ENCODE measurements around the gene SLC25A14. TPM values are rescaled to one million over a fixed set of nuclear protein-coding genes. Genes with fewer than 3 reads are reported as not detected.
"Not testable (repeated sequence)": the region's sequence is repeated elsewhere in the genome, so short reads cannot be mapped to it uniquely, and the experiment has no call there.

Gene SLC25A14
- total and polyA plus RNA-seq, 2 experiments from 2014 or later = 11.9 to 34.8 TPM

DNA sequence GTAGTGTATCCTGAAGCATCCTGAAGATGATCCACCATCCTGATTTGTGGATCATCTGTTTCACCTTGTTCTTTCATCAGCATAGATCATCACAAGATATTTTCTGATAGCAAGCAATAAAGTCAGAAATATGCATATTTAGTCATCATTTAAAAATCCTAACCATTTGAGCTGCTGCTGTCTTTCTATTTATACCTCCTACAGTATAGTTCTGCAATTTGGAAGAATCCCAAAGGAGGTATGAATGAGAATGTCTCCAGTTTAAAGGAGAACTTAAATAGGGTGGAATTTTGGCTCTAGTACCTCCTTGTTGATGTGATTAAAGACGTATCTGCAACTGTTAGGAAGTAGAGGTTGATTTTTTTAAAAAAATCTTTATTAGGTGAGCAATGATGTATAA lies 7.6 kb downstream of the SLC25A14 start:
- Histone ChIP-seq H3K9me3 (ENCODE audit: low read depth) (no peaks in the 10 kb centered on the region), H3K27me3 (no peaks in the 10 kb centered on the region), H3K4me3 (no peak overlapping the region), H3K36me3 (no peaks in the 10 kb centered on the region), H3K27ac (no peak overlapping the region), H3K4me1 (ENCODE audit: low read depth) (peaks cover 12% of the 10 kb centered on the region)
- no peak for DNase-seq (ENCODE audit: low read depth in 1 of 2, low spot score in 1 of 2)
- TF ChIP-seq, protein P1, sequence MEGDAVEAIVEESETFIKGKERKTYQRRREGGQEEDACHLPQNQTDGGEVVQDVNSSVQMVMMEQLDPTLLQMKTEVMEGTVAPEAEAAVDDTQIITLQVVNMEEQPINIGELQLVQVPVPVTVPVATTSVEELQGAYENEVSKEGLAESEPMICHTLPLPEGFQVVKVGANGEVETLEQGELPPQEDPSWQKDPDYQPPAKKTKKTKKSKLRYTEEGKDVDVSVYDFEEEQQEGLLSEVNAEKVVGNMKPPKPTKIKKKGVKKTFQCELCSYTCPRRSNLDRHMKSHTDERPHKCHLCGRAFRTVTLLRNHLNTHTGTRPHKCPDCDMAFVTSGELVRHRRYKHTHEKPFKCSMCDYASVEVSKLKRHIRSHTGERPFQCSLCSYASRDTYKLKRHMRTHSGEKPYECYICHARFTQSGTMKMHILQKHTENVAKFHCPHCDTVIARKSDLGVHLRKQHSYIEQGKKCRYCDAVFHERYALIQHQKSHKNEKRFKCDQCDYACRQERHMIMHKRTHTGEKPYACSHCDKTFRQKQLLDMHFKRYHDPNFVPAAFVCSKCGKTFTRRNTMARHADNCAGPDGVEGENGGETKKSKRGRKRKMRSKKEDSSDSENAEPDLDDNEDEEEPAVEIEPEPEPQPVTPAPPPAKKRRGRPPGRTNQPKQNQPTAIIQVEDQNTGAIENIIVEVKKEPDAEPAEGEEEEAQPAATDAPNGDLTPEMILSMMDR (IDR thresholded peaks at IDR 0.05; ENCODE audit: low read depth, low read length) = no peak

DNA sequence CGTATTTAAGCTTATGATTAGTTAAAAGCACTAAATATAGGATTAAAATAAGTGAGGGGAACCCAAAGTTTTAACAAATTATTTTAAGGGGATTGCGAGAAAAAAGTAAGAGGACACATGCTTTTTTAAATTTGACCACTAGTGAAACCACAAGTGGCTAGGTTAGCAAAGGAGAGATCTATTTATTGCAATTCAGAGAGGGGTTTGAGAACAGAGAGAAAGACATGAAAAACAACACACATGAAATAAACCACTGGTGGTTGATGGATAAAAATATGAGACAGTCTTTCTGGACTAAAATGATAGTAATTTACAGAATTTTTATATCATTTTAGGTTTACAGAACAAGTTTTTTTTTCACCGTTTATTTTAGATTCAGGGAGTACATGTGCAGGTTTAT lies 11.8 kb downstream of the SLC25A14 start:
- H3K27me3 ChIP-seq = no peaks in the 10 kb centered on the region
- H3K27ac ChIP-seq = no peak overlapping the region
- H3K4me3 ChIP-seq = no peak overlapping the region
- no peaks in the 10 kb centered on the region for H3K36me3 ChIP-seq
- TF ChIP-seq, protein P1 (IDR thresholded peaks at IDR 0.05; ENCODE audit: low read depth, low read length) = no peak
- no peaks in the 10 kb centered on the region for H3K4me1 ChIP-seq (ENCODE audit: low read depth)
- no peak for DNase-seq (ENCODE audit: low read depth in 1 of 2, low spot score in 1 of 2)
- no peaks in the 10 kb centered on the region for H3K9me3 ChIP-seq (ENCODE audit: low read depth)

DNA sequence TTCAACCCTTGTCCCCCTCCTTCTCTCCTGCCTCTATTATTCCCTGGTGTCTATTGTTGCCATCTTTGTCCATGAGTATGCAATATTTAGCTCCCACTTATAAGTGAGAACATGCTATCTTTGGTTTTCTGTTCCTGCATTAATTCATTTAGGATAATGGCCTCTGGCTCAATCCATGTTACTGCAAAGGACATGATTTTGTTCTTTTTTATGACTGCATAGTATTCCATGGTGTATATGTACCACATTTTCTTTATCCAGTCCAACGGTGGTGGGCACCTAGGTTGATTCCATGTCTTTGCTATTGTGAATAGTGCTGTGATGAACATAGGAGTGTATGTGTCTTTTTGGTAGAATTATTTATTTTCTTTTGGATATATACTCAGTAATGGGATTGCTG lies 12.3 kb downstream of the SLC25A14 start:
- H3K36me3 ChIP-seq; H3K4me3 ChIP-seq; H3K27ac ChIP-seq; DNase-seq (ENCODE audit: low read depth in 1 of 2, low spot score in 1 of 2); H3K27me3 ChIP-seq; H3K4me1 ChIP-seq (ENCODE audit: low read depth); H3K9me3 ChIP-seq (ENCODE audit: low read depth): not testable (repeated sequence)

DNA sequence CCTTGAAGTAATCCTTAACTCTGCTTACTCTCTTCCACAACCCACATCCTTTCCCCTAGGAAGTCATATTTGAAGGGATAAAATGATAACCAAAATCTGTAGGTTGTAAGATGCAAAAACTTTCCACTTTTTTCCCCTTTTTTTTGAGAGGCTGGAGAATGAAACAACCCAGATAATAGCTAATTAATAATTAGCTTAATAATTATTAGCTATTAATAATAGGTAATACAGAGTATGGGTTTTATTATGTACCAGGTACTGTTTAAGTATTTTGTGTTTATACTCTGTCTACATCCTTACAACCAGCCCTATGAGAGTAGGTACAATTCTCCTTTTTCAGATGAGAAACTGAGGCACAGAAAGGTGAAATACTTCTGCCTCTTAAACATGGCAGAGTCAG lies 36.4 kb downstream of the SLC25A14 start:
- TF ChIP-seq, protein P1 (IDR thresholded peaks at IDR 0.05; ENCODE audit: low read depth, low read length) = no peak
- DNase-seq (ENCODE audit: low read depth in 1 of 2, low spot score in 1 of 2) = no peak
- Histone ChIP-seq H3K27ac (no peak overlapping the region), H3K36me3 (no peaks in the 10 kb centered on the region), H3K27me3 (no peaks in the 10 kb centered on the region), H3K9me3 (ENCODE audit: low read depth) (no peaks in the 10 kb centered on the region), H3K4me1 (ENCODE audit: low read depth) (no peaks in the 10 kb centered on the region), H3K4me3 (no peak overlapping the region)

DNA sequence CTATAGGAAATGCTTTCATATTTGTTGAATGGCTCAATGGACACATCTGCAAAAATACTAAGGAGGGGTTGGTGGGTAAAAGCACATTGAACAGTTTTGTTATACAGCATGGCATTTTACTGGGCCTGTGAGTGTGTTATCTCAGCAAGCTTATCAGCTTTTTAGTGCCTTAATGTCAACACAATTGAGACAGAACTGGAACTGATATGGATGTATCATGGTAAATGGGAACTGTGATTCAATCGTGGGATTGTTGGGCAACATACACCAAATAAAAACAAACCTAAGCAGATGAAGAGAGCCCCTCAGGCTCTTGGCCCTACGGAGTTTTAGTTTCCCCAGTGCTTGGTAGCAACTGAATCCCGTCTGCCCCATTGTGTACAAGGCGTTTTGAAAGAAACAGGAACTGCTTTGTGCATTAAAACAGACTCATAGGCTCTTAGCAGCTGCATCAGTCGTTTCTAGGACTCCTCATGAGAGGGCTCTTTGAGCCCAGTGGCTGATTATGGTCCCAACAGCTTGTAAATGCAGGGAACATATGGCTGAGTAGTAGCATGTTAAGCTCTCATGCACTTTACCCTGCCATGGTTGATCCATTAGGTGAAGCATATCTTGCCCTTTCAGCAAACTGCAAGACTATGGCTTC lies 38.4 kb downstream of the SLC25A14 start:
- TF ChIP-seq, protein P1 (IDR thresholded peaks at IDR 0.05; ENCODE audit: low read depth, low read length) = no peak
- H3K4me1 ChIP-seq (ENCODE audit: low read depth) = no peaks in the 10 kb centered on the region
- no peaks in the 10 kb centered on the region for H3K27me3 ChIP-seq
- H3K27ac ChIP-seq = no peak overlapping the region
- no peaks in the 10 kb centered on the region for H3K9me3 ChIP-seq (ENCODE audit: low read depth)
- peak in 1 of 2 donors; percentile 28 for DNase-seq (ENCODE audit: low read depth in 1 of 2, low spot score in 1 of 2)
- no peaks in the 10 kb centered on the region for H3K36me3 ChIP-seq
- no peak overlapping the region for H3K4me3 ChIP-seq

DNA sequence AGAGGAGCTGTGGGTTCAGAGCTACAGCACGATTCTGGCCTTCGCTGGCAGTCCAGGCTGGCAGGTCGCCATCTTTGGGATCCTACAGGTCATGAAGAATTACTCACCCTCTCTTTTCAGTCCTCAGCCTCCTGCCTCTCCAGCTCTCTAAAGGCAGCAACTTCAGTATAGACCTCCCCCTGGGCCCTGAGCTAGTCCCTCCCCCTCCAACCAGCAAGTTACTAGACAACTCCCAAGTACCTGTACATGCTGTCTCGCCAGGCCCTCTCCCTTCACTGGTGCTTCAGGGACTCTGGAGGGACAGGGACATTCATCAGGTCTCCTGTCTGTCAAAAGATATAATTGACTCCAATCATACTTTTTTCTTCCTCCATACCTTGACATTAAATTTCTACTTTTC lies 45.8 kb downstream of the SLC25A14 start, which contains the start of gene GPR119:
GPR119 (minus strand) TSS at position 155 of the 400 bp plus-strand sequence. CDS start 227 bp downstream, outside the sequence.
- no peak within 1 kb of the TSS for H3K4me3 ChIP-seq
- no peak for DNase-seq (ENCODE audit: low read depth in 1 of 2, low spot score in 1 of 2)
- H3K9me3 ChIP-seq (ENCODE audit: low read depth) = no peaks in the 10 kb centered on the region
- TF ChIP-seq, protein P1 (IDR thresholded peaks at IDR 0.05; ENCODE audit: low read depth, low read length) = no peak
- H3K27me3 ChIP-seq = no peaks in the 10 kb centered on the region
- no peak within 1 kb of the TSS for H3K27ac ChIP-seq
- H3K36me3 ChIP-seq = no peaks in the 10 kb centered on the region
- no peaks in the 10 kb centered on the region for H3K4me1 ChIP-seq (ENCODE audit: low read depth)

Data from cardiac muscle cell (in vitro differentiated cells and primary cell).